Measurements from ENCODE around the gene RABEP1.

- TF ChIP-seq CTCF (IDR thresholded peaks at IDR 0.05) = peak; percentile 74
- TF ChIP-seq SMC3 (IDR thresholded peaks at IDR 0.05; ENCODE audit: low read depth, low read length) = peak; percentile 68
- TF ChIP-seq ELF1 (IDR thresholded peaks at IDR 0.05) = no peak
- TF ChIP-seq FOXM1 (IDR thresholded peaks at IDR 0.05; ENCODE audit: low read depth) = no peak
- no peak for TF ChIP-seq YY1 (IDR thresholded peaks at IDR 0.05; ENCODE audit: low read depth)
Observed at GRCh38 chr17:5249615-5250014, 32.5 kb upstream of the RABEP1 start.
